Fibroblast of skin of scalp (primary cell): ENCODE measurements around the gene NBPF15. TPM values are rescaled to one million over a fixed set of nuclear protein-coding genes. Genes with fewer than 3 reads are reported as not detected.
"Not testable (repeated sequence)": the region's sequence is repeated elsewhere in the genome, so short reads cannot be mapped to it uniquely, and the experiment has no call there.

Experiments
- DNase-seq: peaks from one replicate; pipeline ENCODE4 v3.0.0-alpha.2; 2013
- polyA plus RNA-seq, 2 experiments: library from polyadenylated mRNA; unstranded; fragments of 120-200 nt; gene quantifications; one replicate each; pipeline ENCODE4 v1.2.1, GENCODE V29; 2013; ENCODE audit not compliant: insufficient read length in 2 of 2

The NBPF15 gene, protein sequence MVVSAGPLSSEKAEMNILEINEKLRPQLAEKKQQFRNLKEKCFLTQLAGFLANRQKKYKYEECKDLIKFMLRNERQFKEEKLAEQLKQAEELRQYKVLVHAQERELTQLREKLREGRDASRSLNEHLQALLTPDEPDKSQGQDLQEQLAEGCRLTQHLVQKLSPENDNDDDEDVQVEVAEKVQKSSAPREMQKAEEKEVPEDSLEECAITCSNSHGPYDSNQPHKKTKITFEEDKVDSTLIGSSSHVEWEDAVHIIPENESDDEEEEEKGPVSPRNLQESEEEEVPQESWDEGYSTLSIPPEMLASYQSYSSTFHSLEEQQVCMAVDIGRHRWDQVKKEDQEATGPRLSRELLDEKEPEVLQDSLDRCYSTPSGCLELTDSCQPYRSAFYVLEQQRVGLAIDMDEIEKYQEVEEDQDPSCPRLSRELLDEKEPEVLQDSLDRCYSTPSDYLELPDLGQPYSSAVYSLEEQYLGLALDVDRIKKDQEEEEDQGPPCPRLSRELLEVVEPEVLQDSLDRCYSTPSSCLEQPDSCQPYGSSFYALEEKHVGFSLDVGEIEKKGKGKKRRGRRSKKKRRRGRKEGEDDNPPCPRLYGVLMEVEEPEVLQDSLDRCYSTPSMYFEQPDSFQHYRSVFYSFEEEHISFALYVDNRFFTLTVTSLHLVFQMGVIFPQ
- polyA plus RNA-seq (2013, experiment 1 of 2; ENCODE audit: insufficient read length): 44.7 TPM
- polyA plus RNA-seq (2013, experiment 2 of 2; ENCODE audit: insufficient read length): 49.1 TPM

DNA sequence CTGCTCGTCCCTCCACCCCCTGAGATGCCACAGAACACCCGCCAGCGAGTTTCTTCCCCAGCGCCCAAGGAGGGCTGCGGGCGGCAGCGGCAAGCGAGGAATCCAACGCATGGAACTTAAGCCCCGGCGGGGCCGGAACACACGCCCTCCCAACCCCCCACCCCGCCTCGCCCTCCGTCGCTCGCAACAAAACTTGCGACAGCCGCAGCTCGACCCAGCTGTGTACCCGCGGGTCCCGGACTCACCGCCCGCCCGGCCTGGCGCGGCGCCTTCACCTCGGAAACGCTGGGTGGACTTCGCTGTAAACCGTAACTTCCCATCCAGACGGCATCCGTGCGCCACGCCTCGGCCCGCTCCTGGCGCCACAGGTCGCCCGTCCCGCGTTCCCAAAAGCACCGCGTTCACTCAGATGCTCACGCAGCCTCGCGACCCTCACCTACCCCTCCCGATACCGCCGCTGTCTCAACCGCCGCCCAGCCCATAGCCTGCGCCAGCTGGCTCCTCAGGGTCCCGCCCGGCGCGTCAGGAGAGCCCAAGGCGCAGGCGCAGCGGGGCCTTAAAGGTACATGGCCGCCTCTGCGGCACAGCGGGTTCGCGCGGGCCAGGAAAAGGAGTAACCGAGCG is at the start of gene NBPF15:
NBPF15 (minus strand) TSS at position 534 of the 624 bp plus-strand sequence. CDS start 21,666 bp downstream, outside the sequence.
- DNase-seq: peak; percentile 57

DNA sequence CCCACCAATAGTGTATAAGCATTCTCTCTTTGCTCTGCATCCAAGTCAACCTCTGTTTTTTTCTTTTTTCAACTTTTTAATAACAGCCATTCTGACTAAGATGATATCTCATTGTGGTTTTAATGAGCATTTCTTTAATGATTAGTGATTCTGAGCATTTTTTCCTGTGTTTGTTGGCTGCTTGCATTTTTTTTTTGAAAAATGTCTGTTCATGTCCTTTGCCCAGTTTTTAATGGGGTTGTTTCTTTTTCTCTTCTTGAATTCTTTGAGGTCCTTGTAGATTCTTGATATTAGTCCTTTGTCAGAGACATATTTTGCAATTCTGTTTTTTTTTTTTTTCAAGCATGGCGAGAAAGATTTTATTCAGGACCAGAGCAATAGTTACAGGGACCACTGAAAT is 35.0 kb upstream of the NBPF15 start:
- DNase-seq: not testable (repeated sequence)

DNA sequence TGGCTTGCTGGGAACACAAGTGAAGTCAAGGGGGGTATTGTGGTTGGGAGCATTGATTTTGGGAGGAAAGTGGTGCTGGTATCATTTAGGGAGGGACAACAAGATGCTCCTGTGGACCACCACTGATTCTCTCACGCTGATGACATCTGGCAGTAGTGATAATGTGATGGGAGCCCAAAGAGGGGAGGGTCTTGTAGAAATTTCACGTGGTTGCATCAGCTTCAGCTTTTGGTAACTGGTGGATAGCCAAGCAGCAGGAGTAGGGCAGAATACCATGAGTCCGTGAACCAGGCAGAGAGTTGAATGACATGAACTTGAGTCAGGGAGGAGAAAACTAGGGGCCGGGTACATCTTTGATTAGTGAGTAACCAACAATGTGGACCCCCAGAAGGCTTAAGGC is 32.7 kb upstream of the NBPF15 start:
- DNase-seq: peak; percentile 65

DNA sequence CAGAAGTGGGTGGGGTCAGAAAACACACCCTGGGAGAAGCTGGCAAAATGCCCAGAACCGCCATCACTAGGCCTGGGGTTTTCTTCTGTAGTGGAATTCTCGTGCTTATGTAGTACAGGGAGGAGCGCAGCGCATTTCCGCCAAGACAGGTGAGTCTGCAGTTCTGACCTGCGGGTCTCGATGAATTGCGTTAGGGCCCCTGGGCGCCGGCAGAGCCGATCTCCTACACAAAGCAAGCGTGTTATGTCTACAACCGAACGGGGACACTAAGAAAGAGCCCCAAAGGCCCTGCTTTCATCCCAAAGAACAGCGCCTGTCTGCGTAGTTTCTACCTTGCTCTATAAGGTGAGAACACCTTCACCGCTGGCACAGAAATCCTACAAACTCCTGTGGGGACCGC is 28.9 kb upstream of the NBPF15 start:
- not testable (repeated sequence) for DNase-seq

DNA sequence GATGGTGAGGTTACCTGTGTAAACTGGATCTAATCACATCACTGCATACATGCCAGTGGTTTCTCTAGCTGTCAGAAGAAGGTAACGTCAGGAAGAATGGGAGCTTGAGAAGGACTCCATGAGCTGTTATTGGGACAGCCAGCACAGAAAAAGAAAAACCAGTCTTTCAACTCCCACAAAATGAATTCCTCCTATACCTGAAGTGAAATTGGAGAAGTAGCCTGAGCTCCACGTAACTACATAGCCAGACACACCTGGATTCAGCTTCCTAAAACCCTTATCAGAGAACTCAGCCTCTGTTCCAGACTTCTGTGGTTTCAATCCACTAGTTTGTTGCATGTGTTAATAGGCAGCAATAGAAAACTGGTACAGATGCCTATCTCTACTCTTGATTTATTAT is 25.5 kb upstream of the NBPF15 start:
- DNase-seq: not testable (repeated sequence)

DNA sequence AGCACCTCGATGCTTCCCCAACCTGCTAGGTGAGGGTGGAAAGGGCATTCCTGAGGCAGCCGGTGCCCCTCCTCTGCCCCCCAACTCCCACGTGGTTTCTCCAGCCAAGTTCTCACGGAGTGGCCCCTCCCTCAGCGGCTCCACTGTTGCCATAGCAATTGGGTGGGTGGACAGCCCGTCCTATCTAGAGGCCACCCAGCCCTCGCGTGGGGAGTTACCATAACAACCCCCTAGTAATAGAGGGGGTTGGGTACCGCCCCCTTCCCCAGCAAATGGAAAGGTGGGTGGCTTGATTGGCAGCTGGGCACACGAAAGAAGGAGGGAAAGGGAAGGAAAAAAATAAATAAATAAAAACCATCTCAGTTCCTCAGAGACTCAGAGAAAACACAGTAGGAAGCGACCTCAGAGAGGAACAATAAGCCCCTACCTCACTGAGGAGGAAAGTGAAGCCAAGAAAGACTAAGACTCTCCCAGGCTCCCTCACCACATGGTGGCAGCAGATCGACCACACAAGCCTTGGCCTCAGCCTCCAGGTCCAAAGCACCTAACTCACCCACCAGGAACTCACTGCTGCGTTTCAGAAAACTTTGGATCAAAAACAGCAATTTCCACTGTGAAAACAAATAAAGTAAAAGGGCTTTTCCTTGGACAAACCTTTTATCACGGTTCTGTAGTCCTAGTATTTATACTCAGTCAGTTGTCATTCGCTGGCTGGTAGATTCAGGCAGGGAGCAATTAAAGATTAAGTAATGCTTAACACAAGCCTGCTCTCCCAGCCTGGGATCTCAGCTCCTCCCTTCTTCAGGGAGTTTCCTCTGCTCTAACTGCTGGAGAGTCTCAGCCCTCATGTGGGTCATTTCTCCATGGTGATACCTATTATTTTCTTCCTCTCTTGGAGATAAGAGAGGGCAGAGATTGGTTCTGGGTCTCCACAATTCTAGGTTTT is 23.9 kb upstream of the NBPF15 start:
- DNase-seq: not testable (repeated sequence)

DNA sequence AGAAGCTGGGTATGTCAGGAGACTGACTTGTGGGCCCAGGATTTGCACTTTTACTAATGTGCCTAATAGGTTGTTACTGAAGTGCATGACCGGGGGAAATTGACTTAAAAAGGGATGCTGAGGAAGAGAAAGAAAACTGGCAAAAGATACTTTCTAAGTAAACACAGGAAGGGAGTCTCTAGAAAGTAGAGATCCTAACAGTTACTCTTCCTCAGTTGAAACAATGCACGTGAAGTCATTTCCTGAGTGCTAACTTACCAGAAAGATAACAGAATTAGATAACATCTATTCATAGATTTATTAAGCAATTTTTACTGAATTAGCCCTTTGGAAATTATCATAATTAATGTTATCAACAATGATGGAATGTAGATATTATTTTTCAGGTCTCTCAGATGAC is 12.4 kb upstream of the NBPF15 start:
- not testable (repeated sequence) for DNase-seq

DNA sequence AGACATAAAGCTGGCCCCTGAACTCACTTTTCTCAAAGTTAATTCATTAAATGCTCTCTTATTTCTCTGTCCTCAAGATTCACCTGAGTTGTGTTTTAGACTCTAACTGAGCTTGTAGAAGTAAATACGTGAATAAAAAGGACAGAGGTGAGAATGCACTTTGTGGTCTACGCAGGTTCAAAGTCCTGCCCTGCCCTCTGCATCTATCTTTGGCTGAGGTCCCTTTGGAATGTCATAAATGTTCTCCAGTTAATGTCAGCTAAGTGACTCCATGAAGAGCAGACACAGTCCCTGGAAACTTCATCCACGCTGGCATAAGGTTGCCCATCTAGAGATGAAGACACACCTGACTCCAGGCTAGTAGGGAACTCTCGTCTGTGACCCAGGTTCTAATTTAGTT is 10.0 kb upstream of the NBPF15 start:
- DNase-seq: not testable (repeated sequence)

DNA sequence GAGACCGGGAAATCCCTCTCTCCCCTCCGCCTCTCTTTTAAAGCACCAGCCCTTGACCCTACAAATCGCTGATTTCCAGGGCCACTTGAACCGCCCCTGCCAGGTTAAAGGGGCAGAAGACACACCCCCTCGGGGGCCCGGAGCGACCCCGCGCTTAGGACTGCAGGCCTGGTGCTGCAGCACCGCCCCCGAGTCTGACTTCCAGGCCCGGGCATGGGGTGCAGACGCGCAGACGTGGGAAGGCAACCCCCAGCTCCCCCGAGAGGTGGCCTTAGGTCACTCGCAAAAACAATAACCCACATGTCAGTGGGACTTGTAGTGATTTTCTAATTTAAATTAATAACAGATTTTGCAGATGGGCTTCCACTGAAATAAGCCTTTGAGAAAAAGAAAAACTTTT is 309 bp upstream of the NBPF15 start:
- not testable (repeated sequence) for DNase-seq

DNA sequence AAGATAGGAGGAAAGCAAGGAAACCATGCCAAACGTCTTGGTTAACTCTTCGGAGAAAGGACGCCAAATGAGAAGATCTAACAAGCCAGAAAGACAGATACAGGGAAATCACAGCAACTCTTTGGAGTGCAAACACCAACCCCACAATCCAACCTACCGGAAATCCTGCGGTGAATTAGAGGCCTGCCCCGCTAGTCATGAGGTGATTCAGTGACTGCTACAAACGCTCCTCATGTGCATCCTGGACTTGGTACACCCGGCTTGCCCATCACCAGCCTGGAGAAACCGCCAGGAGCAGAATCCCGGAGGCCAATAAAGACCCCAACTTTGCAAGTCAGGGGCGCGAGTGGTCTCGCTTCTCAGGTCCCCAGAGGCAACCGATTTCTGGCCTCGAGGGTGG is 783 bp downstream of the NBPF15 start:
- DNase-seq: not testable (repeated sequence)

DNA sequence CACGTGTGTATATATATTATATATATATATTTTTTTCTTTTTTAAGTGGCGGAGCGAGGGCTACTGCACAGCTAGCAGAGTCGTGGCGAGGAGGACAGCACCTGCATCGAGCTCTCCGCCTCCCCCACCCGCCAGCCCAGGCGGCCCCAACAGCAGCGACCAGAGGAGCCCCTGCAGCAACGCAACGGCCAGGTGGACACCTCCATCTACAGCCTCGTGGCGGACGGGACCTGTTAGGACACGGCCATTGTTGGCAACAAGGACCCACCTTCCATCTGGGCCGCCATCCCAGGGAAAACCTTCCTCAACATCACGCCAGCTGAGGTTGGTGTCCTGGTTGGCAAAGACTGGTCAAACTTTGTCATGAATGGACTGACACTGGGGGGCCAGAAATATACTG is 19.1 kb downstream of the NBPF15 start:
- not testable (repeated sequence) for DNase-seq

DNA sequence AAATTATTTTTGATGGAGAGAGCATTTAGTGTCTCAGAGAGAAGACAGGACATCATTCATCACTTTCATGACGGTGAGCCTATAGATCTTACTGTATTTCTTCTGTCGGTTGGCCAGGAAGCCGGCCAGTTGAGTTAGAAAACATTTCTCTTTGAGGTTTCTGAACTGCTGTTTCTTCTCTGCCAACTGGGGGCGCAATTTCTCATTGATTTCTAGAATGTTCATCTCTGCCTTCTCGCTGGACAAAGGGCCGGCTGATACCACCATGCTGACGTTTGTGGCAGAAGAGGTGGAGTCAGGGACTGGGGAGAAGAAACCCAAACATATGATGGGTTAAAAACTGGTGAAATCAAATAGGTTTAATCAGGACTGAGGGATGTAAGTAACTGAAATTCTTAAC is 21.7 kb downstream of the NBPF15 start:
- DNase-seq: not testable (repeated sequence)

DNA sequence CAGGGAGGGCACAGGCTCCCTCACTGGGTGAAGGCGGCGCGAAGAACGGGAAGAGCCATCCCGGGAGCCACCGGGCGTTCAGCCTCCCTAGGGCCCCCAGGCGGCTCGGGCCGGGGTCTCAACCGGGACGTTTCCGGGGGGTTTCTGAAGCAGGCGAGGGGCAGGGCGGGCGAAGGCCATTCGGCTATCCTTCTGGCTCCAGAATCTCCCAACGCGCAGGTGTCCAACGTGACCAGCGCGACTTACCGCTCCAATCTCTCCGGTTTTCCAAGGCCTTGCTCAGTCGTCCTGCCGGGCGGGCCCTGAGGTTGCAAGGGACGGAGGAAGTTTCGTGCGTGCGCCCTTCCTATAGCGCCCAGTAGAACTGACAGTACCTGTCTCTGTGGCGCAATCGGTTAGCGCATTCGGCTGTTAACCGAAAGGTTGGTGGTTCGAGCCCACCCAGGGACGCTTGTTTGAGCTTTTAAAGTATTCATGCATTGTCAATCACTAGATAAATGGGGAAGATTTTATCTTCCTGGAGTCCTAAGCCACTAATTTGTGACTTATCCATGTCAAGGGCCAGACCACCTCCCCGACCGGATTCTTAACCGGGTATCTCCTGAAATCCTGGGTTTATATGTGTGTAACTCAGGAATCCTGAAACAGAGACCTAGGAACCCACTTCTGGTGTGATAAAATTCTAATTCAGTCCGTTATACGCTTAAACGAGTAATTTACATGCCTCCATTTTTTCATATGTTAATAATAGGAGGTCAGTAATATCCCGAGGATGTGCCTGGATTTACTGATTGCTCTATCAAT is 42.4 kb downstream of the NBPF15 start:
- DNase-seq: peak; percentile 63

DNA sequence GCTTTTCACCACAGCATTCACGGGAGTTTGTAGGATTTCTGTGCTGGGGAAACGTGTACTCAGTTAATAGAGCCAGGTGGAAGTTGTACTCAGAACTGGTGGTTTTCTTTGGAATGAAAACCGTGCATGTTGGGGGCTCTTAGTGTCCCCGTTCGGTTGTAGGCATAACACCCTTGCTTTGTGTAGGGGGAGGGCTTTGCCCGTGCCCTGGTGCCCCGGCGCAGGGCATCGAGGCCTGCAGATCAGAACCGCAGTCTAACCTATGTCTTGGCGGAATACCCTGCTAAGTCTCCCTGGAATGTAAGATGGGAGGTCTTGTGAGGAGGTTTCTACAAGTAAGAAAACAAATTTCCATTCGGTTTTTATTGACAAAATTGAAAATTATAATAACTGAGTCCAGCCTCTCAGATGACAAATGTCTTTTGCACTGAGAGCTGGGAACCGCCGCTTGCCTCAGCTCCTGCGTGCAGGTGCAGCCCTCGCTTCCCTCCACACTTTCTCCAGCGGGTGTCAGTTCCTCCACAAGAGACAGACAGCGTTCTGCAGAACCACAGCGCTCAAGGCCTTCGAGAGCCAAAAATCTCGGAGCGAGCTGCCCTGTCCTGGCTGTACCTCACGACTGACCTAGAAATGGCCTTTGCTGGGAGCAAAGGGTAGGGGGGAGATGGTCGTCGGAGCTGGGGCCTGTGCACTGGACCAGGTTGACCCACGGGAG is 47.9 kb downstream of the NBPF15 start:
- not testable (repeated sequence) for DNase-seq

DNA sequence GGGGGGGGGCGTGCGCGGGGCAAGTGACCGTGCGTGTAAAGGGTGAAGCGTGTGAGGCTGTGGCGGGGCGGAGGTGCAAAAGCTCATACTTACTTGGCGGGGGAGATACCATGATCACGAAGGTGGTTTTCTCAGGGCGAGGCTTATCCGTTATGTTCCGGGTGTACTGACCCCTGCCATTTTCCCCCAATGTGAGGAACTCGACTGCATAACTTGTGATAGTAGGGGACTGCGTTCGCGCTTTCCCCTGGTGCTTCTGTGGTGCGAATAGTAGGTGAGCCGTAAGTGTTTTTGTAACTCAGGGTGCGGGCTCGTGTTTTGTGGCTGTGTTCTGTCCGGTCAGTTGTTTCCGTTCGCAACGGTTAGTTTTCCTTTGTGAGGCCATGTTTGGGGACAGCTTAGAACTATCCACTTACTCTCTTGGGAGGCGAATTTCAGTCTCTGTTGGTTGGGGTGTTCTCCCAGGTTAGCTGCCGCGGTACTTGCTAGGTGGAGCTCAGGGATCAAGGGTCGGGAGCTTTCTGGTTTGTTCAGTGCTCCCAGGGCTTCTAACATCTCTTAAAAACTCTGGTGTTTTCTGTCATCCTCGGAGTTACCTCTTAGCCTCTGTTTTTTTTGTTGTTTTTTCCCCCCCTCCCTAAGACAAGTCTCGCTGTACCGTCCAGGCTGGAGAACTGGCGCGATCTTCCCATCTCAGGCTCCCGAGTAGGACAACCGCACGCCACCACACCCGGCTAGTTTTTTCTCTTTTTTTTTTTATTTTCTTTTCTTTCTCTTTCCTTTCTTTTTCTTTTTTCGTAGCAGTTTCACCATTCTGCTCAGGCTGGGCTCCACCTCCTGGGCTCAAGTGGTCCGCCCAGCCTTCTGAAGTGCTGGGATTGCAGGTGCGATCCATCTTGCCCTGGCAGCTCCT is 48.7 kb downstream of the NBPF15 start:
- peak; percentile 99 for DNase-seq

DNA sequence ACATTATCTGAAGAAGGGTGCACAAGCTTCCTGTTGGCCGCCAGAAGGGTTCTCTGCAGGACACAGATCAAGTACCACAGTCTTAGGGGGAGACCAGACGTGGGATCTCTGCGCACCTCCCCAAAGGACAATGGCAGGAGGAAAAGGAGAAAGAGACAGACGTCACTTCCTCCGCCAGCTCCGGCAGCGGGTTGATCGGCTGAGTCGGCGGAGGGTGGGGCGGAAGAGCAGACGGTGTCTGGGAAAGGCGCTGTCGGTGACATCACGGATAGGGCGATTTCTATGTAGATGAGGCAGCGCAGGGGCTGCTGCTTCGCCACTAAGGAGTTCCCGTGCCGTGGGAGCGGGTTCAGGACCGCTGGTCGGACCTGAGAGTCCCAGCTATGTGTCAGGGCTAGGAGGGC is 49.4 kb downstream of the NBPF15 start:
- DNase-seq: peak; percentile 88

DNA sequence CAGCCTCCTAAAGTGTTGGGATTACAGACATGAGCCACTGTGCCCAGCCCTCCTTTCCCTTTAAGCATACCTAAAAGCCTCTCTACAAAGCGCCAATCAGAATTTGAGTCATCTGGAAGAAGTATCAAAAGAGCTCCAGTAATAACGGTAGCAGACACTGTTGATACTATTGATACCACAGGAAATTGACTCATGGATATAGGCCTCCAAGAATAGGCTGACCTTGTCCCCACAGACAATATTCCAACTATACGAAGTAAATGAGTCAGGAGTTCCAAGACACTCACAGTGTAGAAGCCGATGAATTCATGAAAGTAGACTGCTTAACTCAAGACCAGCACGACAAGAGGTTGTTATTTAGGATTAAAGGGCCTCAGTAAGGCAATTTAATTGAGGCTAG is 58.7 kb downstream of the NBPF15 start:
- DNase-seq: not testable (repeated sequence)

DNA sequence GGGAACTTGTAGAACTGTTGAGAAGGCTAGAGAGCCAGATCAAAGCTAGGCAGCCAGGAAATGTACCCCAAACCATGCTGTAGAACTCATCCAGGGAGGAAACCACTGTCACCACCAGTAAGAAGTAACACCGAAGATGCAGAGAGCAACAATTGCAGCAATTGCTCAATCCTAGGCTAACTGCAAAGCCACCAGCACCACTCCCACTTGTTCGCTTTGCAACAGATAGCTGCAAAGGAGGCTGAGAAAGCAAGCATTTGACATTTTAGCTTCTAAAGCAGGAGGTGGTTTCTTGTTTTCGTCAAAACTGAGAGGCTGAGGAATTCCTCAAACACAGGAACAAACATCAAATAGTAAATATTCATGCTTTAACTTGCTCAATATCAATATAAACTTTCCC is 89.8 kb downstream of the NBPF15 start:
- not testable (repeated sequence) for DNase-seq
